ENCODE measurements around the gene TMEM212. TPM values are rescaled to one million over a fixed set of nuclear protein-coding genes. Genes with fewer than 3 reads are reported as not detected.

The TMEM212 gene
- total and polyA plus RNA-seq, 5 donors, result not detected

- peaks cover 3% of the 10 kb centered on the region for H3K4me1 ChIP-seq (ENCODE audit: control insufficient read depth, insufficient read depth, low read length)
- 95% methylated on average over 3 of the region's 3 CpGs for WGBS
- ATAC-seq (no peak), DNase-seq (no peak)
- no peak overlapping the region for H3K4me3 ChIP-seq (ENCODE audit: low read length)
- H3K27me3 ChIP-seq (ENCODE audit: control insufficient read depth, insufficient read depth), result no peaks in the 10 kb centered on the region
- intact Hi-C loops (cut with DNase I), result no loop called here
- no peaks in the 10 kb centered on the region for H3K9me3 ChIP-seq (ENCODE audit: control insufficient read depth, low read length)
- no peak overlapping the region for H3K27ac ChIP-seq (ENCODE audit: low read length)
Observed at GRCh38 chr3:171827385-171827784, 15.8 kb upstream of the TMEM212 start.

GRCh38 chr3:171827836-171828458, 15.2 kb upstream of the TMEM212 start:
- no peaks in the 10 kb centered on the region for H3K9me3 ChIP-seq (ENCODE audit: control insufficient read depth, low read length)
- H3K4me3 ChIP-seq (ENCODE audit: low read length), result no peak overlapping the region
- H3K27ac ChIP-seq (ENCODE audit: low read length), result no peak overlapping the region
- no peaks in the 10 kb centered on the region for H3K27me3 ChIP-seq (ENCODE audit: control insufficient read depth, insufficient read depth)
- ATAC-seq, result no peak
- DNase-seq, result no peak
- H3K4me1 ChIP-seq (ENCODE audit: control insufficient read depth, insufficient read depth, low read length), result peaks cover 3% of the 10 kb centered on the region
- intact Hi-C loops (cut with DNase I), result no loop called here
- WGBS, result 87% methylated on average over 10 of the region's 10 CpGs

- ATAC-seq (peak in 1 of 2 donors; percentile 39), DNase-seq (no peak)
- no peaks in the 10 kb centered on the region for H3K9me3 ChIP-seq (ENCODE audit: control insufficient read depth, low read length)
- intact Hi-C loops (cut with DNase I), result no loop called here
- WGBS, result 50% methylated on average over 5 of the region's 5 CpGs
- H3K27ac ChIP-seq (ENCODE audit: low read length), result peak overlapping the region; percentile 30
- H3K27me3 ChIP-seq (ENCODE audit: control insufficient read depth, insufficient read depth), result no peaks in the 10 kb centered on the region
- H3K4me1 ChIP-seq (ENCODE audit: control insufficient read depth, insufficient read depth, low read length), result peaks cover 3% of the 10 kb centered on the region
- no peak overlapping the region for H3K4me3 ChIP-seq (ENCODE audit: low read length)
Observed at GRCh38 chr3:171828902-171829770, 14.0 kb upstream of the TMEM212 start.

GRCh38 chr3:171829841-171830517, 13.2 kb upstream of the TMEM212 start:
- H3K27ac ChIP-seq (ENCODE audit: low read length), result peak overlapping the region; percentile 30
- ATAC-seq, result peak; percentile 93 to 94

GRCh38 chr3:171830518-171830875, 12.7 kb upstream of the TMEM212 start:
- ATAC-seq, result no peak
- Histone ChIP-seq H3K4me3 (ENCODE audit: low read length) (no peak overlapping the region), H3K27ac (ENCODE audit: low read length) (no peak overlapping the region)

More at GRCh38 chr3:171829841-171830517, 13.2 kb upstream of the TMEM212 start:
- no peak overlapping the region for H3K4me3 ChIP-seq (ENCODE audit: low read length)
- no peaks in the 10 kb centered on the region for H3K27me3 ChIP-seq (ENCODE audit: control insufficient read depth, insufficient read depth)
- intact Hi-C loops (cut with DNase I), result loop anchor here in 1 of 4 donors (10.0 kb wide), 1 partner anchor 215 kb away; no protein-coding TSS in a partner anchor
- peaks cover 3% of the 10 kb centered on the region for H3K4me1 ChIP-seq (ENCODE audit: control insufficient read depth, insufficient read depth, low read length)
- peak; percentile 82 to 94 (median 93) for DNase-seq
- H3K9me3 ChIP-seq (ENCODE audit: control insufficient read depth, low read length), result no peaks in the 10 kb centered on the region
- 17% methylated on average over 6 of the region's 6 CpGs for WGBS

GRCh38 chr3:171831936-171832335, 11.2 kb upstream of the TMEM212 start:
- no peak for DNase-seq
- H3K4me3 ChIP-seq (ENCODE audit: low read length), result no peak overlapping the region
- no peaks in the 10 kb centered on the region for H3K9me3 ChIP-seq (ENCODE audit: control insufficient read depth, low read length)
- peaks cover 3% of the 10 kb centered on the region for H3K4me1 ChIP-seq (ENCODE audit: control insufficient read depth, insufficient read depth, low read length)
- no peaks in the 10 kb centered on the region for H3K27me3 ChIP-seq (ENCODE audit: control insufficient read depth, insufficient read depth)
- no peak overlapping the region for H3K27ac ChIP-seq (ENCODE audit: low read length)
- intact Hi-C loops (cut with DNase I), result loop anchor here in 1 of 4 donors (10.0 kb wide), 1 partner anchor 213 kb away; no protein-coding TSS in a partner anchor
- ATAC-seq, result no peak
- WGBS, result 87% methylated on average over 3 of the region's 3 CpGs

More at GRCh38 chr3:171830518-171830875, 12.7 kb upstream of the TMEM212 start:
- Histone ChIP-seq H3K9me3 (ENCODE audit: control insufficient read depth, low read length) (no peaks in the 10 kb centered on the region), H3K27me3 (ENCODE audit: control insufficient read depth, insufficient read depth) (no peaks in the 10 kb centered on the region), H3K4me1 (ENCODE audit: control insufficient read depth, insufficient read depth, low read length) (peaks cover 3% of the 10 kb centered on the region)
- no peak for DNase-seq
- intact Hi-C loops (cut with DNase I), result loop anchor here in 1 of 4 donors (10.0 kb wide), 1 partner anchor 214 kb away; no protein-coding TSS in a partner anchor

GRCh38 chr3:171832989-171833388, 10.2 kb upstream of the TMEM212 start:
- Histone ChIP-seq H3K4me3 (ENCODE audit: low read length) (no peak overlapping the region), H3K27ac (ENCODE audit: low read length) (no peak overlapping the region), H3K27me3 (ENCODE audit: control insufficient read depth, insufficient read depth) (no peaks in the 10 kb centered on the region), H3K4me1 (ENCODE audit: control insufficient read depth, insufficient read depth, low read length) (peaks cover 3% of the 10 kb centered on the region), H3K9me3 (ENCODE audit: control insufficient read depth, low read length) (no peaks in the 10 kb centered on the region)
- ATAC-seq (no peak), DNase-seq (no peak)
- intact Hi-C loops (cut with DNase I), result loop anchor here in 1 of 4 donors (10.0 kb wide), 1 partner anchor 212 kb away; no protein-coding TSS in a partner anchor
- WGBS, result 61% methylated on average over 5 of the region's 5 CpGs

GRCh38 chr3:171833789-171834460, 9.2 kb upstream of the TMEM212 start:
- 33% methylated on average over 3 of the region's 3 CpGs for WGBS

GRCh38 chr3:171834461-171834801, 8.7 kb upstream of the TMEM212 start:
- 70% methylated on average over 5 of the region's 5 CpGs for WGBS
- no peak overlapping the region for H3K4me3 ChIP-seq (ENCODE audit: low read length)
- peaks cover 3% of the 10 kb centered on the region for H3K4me1 ChIP-seq (ENCODE audit: control insufficient read depth, insufficient read depth, low read length)
- intact Hi-C loops (cut with DNase I), result loop anchor here in 1 of 4 donors (10.0 kb wide), 1 partner anchor 210 kb away; no protein-coding TSS in a partner anchor
- H3K27ac ChIP-seq (ENCODE audit: low read length), result peak overlapping the region; percentile 42
- DNase-seq, result no peak
- H3K27me3 ChIP-seq (ENCODE audit: control insufficient read depth, insufficient read depth), result no peaks in the 10 kb centered on the region
- H3K9me3 ChIP-seq (ENCODE audit: control insufficient read depth, low read length), result no peaks in the 10 kb centered on the region
- ATAC-seq, result no peak

More at GRCh38 chr3:171833789-171834460, 9.2 kb upstream of the TMEM212 start:
- H3K27ac ChIP-seq (ENCODE audit: low read length), result no peak overlapping the region
- no peaks in the 10 kb centered on the region for H3K27me3 ChIP-seq (ENCODE audit: control insufficient read depth, insufficient read depth)
- no peak overlapping the region for H3K4me3 ChIP-seq (ENCODE audit: low read length)
- DNase-seq (no peak), ATAC-seq (peak in 1 of 2 donors; percentile 7)
- H3K4me1 ChIP-seq (ENCODE audit: control insufficient read depth, insufficient read depth, low read length), result peaks cover 3% of the 10 kb centered on the region
- intact Hi-C loops (cut with DNase I), result loop anchor here in 1 of 4 donors (10.0 kb wide), 1 partner anchor 211 kb away; no protein-coding TSS in a partner anchor
- H3K9me3 ChIP-seq (ENCODE audit: control insufficient read depth, low read length), result no peaks in the 10 kb centered on the region

- Histone ChIP-seq H3K4me1 (ENCODE audit: control insufficient read depth, insufficient read depth, low read length) (no peaks in the 10 kb centered on the region), H3K27ac (ENCODE audit: low read length) (peak overlapping the region; percentile 53)
- intact Hi-C loops (cut with DNase I), result loop anchor here in 1 of 4 donors (10.0 kb wide), 1 partner anchor 210 kb away; no protein-coding TSS in a partner anchor
Observed at GRCh38 chr3:171835116-171835515, 8.0 kb upstream of the TMEM212 start.

More at GRCh38 chr3:171835116-171835515, 8.0 kb upstream of the TMEM212 start:
- WGBS, result 55% methylated on average over 5 of the region's 5 CpGs
- no peaks in the 10 kb centered on the region for H3K27me3 ChIP-seq (ENCODE audit: control insufficient read depth, insufficient read depth)
- no peak overlapping the region for H3K4me3 ChIP-seq (ENCODE audit: low read length)
- no peaks in the 10 kb centered on the region for H3K9me3 ChIP-seq (ENCODE audit: control insufficient read depth, low read length)
- DNase-seq (no peak), ATAC-seq (no peak)
